ENCODE data around the gene DAZL. TPM values are rescaled to one million over a fixed set of nuclear protein-coding genes. Genes with fewer than 3 reads are reported as not detected.
"Not testable (repeated sequence)": the region's sequence is repeated elsewhere in the genome, so short reads cannot be mapped to it uniquely, and the experiment has no call there.

DAZL gene
- total RNA-seq, 2 donors from 2014 or later = 21.5 TPM; not detected in 1

- no peaks in the 10 kb centered on the region for H3K27me3 ChIP-seq (replicated peaks; ENCODE audit: insufficient read depth)
- no peak overlapping the region for H3K27ac ChIP-seq
- H3K4me3 ChIP-seq = no peak overlapping the region
- intact Hi-C loops (cut with DNase I) = no loop called here
- WGBS = 49% methylated on average over 2 of the region's 2 CpGs
- H3K4me1 ChIP-seq (replicated peaks) = no peaks in the 10 kb centered on the region
- no peaks in the 10 kb centered on the region for H3K9me3 ChIP-seq
- no peak for DNase-seq (ENCODE audit: low spot score)
- no peak for TF ChIP-seq CTCF (IDR thresholded peaks at IDR 0.05)
- no peak for TF ChIP-seq POLR2AphosphoS5 (IDR thresholded peaks at IDR 0.05)
- no peak for TF ChIP-seq POLR2A (IDR thresholded peaks at IDR 0.05)
- no peaks in the 10 kb centered on the region for H3K36me3 ChIP-seq
Measured at GRCh38 chr3:16639806-16640205, 34.6 kb upstream of the DAZL start.

- WGBS = 90% methylated on average over 3 of the region's 3 CpGs
- intact Hi-C loops (cut with DNase I) = no loop called here
- Histone ChIP-seq H3K27me3 (replicated peaks; ENCODE audit: insufficient read depth) (no peaks in the 10 kb centered on the region), H3K36me3 (no peaks in the 10 kb centered on the region), H3K27ac (no peak overlapping the region), H3K4me3 (no peak overlapping the region), H3K9me3 (no peaks in the 10 kb centered on the region), H3K4me1 (replicated peaks) (no peaks in the 10 kb centered on the region)
- TF ChIP-seq CTCF (IDR thresholded peaks at IDR 0.05) (no peak), POLR2A (IDR thresholded peaks at IDR 0.05) (no peak)
- no peak for DNase-seq (ENCODE audit: low spot score)
Measured at GRCh38 chr3:16633948-16634347, 28.7 kb upstream of the DAZL start.

- Histone ChIP-seq H3K36me3 (no peaks in the 10 kb centered on the region), H3K27me3 (replicated peaks; ENCODE audit: insufficient read depth) (no peaks in the 10 kb centered on the region), H3K9me3 (no peaks in the 10 kb centered on the region), H3K4me1 (replicated peaks) (no peaks in the 10 kb centered on the region), H3K4me3 (no peak overlapping the region), H3K27ac (no peak overlapping the region)
- intact Hi-C loops (cut with DNase I) = no loop called here
- TF ChIP-seq CTCF (IDR thresholded peaks at IDR 0.05) = no peak
- TF ChIP-seq POLR2A (IDR thresholded peaks at IDR 0.05) = no peak
- no peak for TF ChIP-seq POLR2AphosphoS5 (IDR thresholded peaks at IDR 0.05)
- DNase-seq (ENCODE audit: low spot score) = no peak
- WGBS = 58% methylated on average over 2 of the region's 2 CpGs
Measured at GRCh38 chr3:16632395-16632794, 27.2 kb upstream of the DAZL start.

GRCh38 chr3:16618721-16619120 lies 13.5 kb upstream of the DAZL start:
- Histone ChIP-seq H3K4me3 (no peak overlapping the region), H3K36me3 (no peaks in the 10 kb centered on the region), H3K4me1 (replicated peaks) (no peaks in the 10 kb centered on the region), H3K27me3 (replicated peaks; ENCODE audit: insufficient read depth) (no peaks in the 10 kb centered on the region), H3K9me3 (no peaks in the 10 kb centered on the region), H3K27ac (no peak overlapping the region)
- no peak for DNase-seq (ENCODE audit: low spot score)
- intact Hi-C loops (cut with DNase I) = no loop called here
- TF ChIP-seq POLR2A (IDR thresholded peaks at IDR 0.05) (no peak), CTCF (IDR thresholded peaks at IDR 0.05) (no peak), POLR2AphosphoS5 (IDR thresholded peaks at IDR 0.05) (no peak)

GRCh38 chr3:16617155-16617554 lies 11.9 kb upstream of the DAZL start:
- H3K4me3 ChIP-seq; H3K4me1 ChIP-seq (replicated peaks); H3K27me3 ChIP-seq (replicated peaks; ENCODE audit: insufficient read depth); intact Hi-C loops (cut with DNase I); H3K9me3 ChIP-seq; DNase-seq (ENCODE audit: low spot score); H3K27ac ChIP-seq; H3K36me3 ChIP-seq: not testable (repeated sequence)
- 91% methylated on average over 3 of the region's 3 CpGs for WGBS
